Cortex of kidney (tissue), 1 donor: ENCODE results near the gene NDUFA11.
"Not testable (repeated sequence)": the region's sequence is repeated elsewhere in the genome, so short reads cannot be mapped to it uniquely, and the experiment has no call there.

Experiments
- DNase-seq: peaks from one replicate; lab custom pipeline; 2025; lab: John Stamatoyannopoulos, UW

NDUFA11 gene

DNA sequence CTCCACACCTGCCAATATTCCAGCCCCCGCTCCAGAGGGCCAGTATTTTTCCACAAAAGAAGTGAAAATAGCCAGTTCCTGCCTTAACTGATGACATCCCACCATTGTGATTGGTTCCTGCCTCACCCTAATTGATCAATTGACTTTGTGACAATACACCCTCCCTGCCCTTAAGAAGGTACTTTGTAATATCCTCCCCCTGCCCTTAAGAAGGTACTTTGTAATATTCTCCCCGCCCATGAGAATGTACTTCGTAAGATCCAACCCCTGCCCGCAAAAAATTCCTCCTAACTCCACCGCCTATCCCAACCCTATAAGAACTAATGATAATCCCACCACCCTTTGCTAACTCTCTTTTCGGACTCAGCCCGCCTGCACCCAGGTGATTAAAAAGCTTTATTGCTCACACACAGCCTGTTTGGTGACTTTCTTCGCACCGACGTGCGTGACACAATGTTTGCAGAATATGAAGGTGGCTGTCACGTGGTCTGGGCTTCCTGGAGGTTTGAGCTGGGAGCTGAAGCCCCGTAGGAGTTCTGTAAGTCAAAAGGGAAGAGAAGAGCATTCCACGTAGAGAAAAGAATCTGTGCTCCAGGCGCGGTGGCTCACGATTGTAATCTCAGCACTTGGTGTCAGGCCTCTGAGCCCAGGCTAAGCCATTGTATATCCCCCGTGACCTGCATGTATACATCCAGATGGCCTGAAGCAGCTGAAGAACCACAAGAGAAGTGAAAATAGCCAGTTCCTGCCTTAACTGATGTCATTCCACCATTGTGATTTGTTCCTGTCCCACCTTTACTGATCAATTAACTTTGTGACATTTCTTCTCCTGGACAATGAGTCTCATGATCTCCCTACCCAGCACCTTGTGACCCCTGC, 46.1 kb downstream of the NDUFA11 start:
- no peak for DNase-seq

DNA sequence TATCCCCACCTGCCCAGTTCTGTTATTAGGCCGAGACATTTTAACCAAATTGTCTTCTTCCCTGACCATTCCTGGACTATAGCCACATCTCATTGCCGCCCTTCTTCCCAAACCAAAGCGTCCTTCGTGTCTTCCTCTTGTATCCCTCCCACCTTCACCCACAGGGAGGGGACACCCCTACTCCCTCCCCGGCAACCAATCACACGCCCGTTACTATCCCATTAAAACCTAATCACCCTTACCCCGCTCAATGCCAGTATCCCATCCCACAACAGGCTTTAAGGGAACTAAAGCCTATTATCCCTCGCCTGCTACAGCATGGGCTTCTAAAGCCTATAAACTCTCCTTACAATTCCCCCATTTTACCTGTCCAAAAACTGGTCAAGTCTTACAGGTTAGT, 48.4 kb downstream of the NDUFA11 start:
- DNase-seq = not testable (repeated sequence)

DNA sequence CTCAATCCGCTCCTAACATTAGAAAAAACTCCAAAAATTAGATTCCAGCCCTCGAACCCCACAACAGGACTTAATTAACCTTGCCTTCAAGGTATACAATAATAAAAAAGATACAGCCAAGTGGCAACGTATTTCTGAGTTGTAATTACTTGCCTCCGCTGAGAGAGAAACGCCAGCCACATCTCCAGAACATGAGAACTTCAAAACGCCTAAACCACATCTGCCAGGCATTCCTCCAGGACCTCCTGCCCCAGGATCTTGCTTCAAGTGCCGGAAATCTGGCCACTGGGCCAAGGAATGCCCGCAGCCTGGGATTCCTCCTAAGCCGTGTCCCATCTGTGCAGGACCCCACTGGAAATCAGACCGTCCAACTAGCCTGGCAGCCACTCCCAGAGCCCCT, 49.5 kb downstream of the NDUFA11 start:
- DNase-seq = not testable (repeated sequence)

DNA sequence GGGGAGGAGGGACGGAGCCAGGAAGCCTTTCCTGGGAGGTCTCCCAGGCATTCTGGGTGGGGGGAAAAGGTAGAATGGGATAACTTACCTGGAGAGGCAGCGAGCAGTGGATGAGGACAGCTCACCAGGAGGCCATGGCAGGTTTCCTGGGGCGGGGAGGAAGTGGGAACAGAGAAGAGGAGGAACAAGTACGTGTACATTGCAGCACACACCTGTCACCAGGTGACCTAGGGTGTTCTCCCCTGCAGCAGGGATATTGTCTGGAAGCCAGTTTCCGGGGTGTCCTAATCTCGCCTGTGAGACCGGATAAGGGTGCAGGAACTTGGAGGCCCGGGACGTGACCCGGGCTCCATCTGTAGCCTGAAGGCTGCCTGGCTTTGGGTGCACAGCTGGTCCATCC, 52.3 kb downstream of the NDUFA11 start, which contains the start of gene FUT3:
FUT3 (minus strand) TSS at position 148 of the 400 bp plus-strand sequence.
- DNase-seq = no peak

DNA sequence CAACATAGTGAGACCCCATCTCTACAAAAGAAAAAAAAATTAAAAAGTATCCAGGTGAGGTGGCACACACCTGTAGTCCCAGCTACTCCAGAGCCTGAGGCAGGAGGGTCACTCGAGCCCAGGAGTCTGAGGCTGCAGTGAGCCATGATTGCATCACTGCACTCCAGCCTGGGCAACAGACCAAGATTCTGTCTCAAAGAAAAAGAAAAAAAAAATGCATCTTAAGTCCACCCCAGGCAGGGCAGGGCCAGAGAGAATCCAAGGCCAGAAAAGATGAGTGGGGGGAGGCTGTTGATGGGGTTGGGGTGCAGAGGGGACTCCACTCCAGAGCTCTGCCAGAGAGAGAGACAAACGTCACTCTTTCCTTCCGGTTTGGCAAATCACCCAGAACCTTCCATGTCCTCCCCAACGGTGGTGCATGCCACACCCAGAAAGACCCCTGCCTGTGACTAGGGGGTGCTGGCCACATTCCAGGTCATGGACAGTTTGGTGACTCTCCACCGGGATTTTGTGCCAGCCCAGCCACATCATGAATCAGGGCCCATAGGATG, 52.8 kb downstream of the NDUFA11 start:
- no peak for DNase-seq

DNA sequence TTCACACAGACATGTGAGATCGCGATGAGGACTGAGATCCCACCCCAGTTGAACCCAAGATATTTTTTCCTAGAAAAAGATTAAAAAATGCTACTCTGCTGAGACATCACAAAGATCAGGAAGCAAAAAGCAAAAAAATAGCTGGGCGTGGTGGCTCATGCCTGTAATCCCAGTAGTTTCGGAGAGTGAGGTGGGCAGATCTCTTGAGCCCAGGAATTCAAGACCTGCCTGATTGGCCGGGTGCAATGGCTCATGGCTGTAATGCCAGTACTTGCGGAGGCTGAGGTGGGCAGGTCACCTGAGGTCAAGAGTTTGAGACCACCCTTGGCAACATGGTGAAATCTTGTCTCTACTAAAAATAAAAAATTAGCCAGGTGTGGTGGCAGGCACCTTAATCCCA, 53.4 kb downstream of the NDUFA11 start:
- no peak for DNase-seq

DNA sequence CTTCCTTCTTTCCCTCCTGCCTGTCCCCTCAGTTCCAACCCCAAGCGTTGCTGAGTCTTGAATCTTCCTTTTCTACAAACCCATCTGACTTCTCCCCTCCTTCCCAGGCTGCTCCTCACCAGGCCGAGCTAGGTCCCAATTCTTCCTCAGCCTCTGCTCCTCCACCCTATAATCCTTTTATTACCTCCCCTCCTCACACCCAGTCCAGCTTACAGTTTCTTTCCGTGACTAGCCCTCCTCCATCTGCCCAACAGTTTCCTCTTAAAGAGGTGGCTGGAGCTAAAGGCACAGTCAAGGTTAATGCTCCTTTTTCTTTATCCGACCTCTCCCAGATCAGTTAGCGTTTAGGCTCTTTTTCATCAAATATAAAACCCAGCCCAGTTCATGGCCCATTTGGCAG, 55.0 kb downstream of the NDUFA11 start:
- DNase-seq = not testable (repeated sequence)

DNA sequence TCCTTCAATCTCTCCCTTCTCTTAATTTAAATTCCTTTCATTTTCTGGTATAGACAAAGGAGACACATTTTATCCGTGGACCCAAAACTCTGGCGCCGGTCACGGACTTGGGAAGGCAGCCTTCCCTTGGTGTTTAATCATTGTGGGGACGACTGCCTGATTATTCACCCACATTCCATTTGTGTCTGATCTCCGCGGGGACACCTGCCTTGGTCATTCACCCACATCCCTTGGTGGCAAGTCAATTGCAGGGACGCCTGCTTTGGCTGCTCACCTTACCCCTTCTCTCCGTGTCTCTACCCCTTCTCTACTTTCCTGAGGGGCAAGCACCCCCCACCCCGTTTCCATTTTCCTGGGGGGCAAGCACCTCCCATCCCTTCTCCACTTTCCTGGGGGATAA, 55.7 kb downstream of the NDUFA11 start:
- not testable (repeated sequence) for DNase-seq
